Measurements from ENCODE around the gene ROBO2. TPM values are rescaled to one million over a fixed set of nuclear protein-coding genes. Genes with fewer than 3 reads are reported as not detected.

ROBO2 gene
- total RNA-seq, 1 experiment from 2014 or later, result not detected

GRCh38 chr3:77150759-77151158, 110.9 kb downstream of the ROBO2 start:
- Histone ChIP-seq H3K4me2 (ENCODE audit: low read length) (no peak overlapping the region), H3K9ac (ENCODE audit: low read length) (no peak overlapping the region), H4K20me1 (ENCODE audit: insufficient read depth) (no peaks in the 10 kb centered on the region), H3K4me1 (ENCODE audit: control insufficient read depth in 1 of 2, insufficient read depth in 2 of 2, low read length in 2 of 2) (no peaks in the 10 kb centered on the region), H3K79me2 (ENCODE audit: insufficient read depth, low read length) (no peaks in the 10 kb centered on the region), H3K9me2 (ENCODE audit: insufficient read depth) (no peaks in the 10 kb centered on the region), H3K36me3 (ENCODE audit: control insufficient read depth in 1 of 2, insufficient read depth in 2 of 2, low read length in 2 of 2) (no peaks in the 10 kb centered on the region), H3K4me3 (replicated peaks in 1 of 2; ENCODE audit: low read depth in 1 of 2, low read length in 2 of 2) (no peak overlapping the region), H3K9me3 (ENCODE audit: control insufficient read depth in 1 of 2, insufficient read depth in 1 of 2, low read depth in 1 of 2, low read length in 2 of 2) (peaks cover 4 to 21% of the 10 kb centered on the region in 2 experiments; a peak in 2 of 4 replicates), H3K27me3 (ENCODE audit: insufficient read depth, low read length) (no peaks in the 10 kb centered on the region), H2AFZ (ENCODE audit: low read depth, low read length, poor library complexity, severe bottlenecking) (no peak overlapping the region), H3K27ac (ENCODE audit: low read depth, low read length) (no peak overlapping the region)
- ChIA-PET RAD21 (ENCODE audit: low non-redundant PET in 1 of 2, low total read pairs in 2 of 2, uncharacterized antibody in 2 of 2, unreplicated experiment in 2 of 2) (no interaction called here), CTCF (no interaction called here), POLR2A (no interaction called here)
- no peak for TF ChIP-seq ELF1 (IDR thresholded peaks at IDR 0.05; ENCODE audit: borderline replicate concordance, low read depth)
- no peak for TF ChIP-seq POLR2AphosphoS5 (IDR thresholded peaks at IDR 0.05; ENCODE audit: low read depth, low read length)
- no peak for TF ChIP-seq EZH2 (IDR thresholded peaks at IDR 0.05)
- no peak for TF ChIP-seq REST (IDR thresholded peaks at IDR 0.05; ENCODE audit: low read depth)
- TF ChIP-seq ZFX (IDR thresholded peaks at IDR 0.05), result no peak
- no peak for TF ChIP-seq CBX3 (IDR thresholded peaks at IDR 0.05; ENCODE audit: low read depth)
- TF ChIP-seq POLR2A (IDR thresholded peaks at IDR 0.05; ENCODE audit: borderline replicate concordance, extremely low read depth, insufficient read depth, insufficient read length), result no peak
- TF ChIP-seq SP1 (IDR thresholded peaks at IDR 0.05; ENCODE audit: low read depth), result no peak
- no peak for TF ChIP-seq MAX (IDR thresholded peaks at IDR 0.05)
- no peak for TF ChIP-seq RAD21 (IDR thresholded peaks at IDR 0.05; ENCODE audit: low read depth)
- TF ChIP-seq FOSL1 (IDR thresholded peaks at IDR 0.05; ENCODE audit: low read depth), result no peak
- TF ChIP-seq TCF7L2 (IDR thresholded peaks at IDR 0.05; ENCODE audit: borderline replicate concordance, extremely low read depth, insufficient read depth, insufficient read length), result no peak
- TF ChIP-seq EGR1 (IDR thresholded peaks at IDR 0.05; ENCODE audit: low read depth), result no peak
- no peak for TF ChIP-seq YY1 (IDR thresholded peaks at IDR 0.05; ENCODE audit: extremely low read depth, insufficient replicate concordance, low read depth, low read length)
- TF ChIP-seq ATF3 (IDR thresholded peaks at IDR 0.05), result no peak
- TF ChIP-seq JUND (IDR thresholded peaks at IDR 0.05), result no peak
- no TSS peak for BruUV-seq (replicated peaks)
- no peak for ATAC-seq
- intact Hi-C loops (cut with micrococcal nuclease), result no loop called here
- DNase-seq (ENCODE audit: low read depth, low spot score), result no peak

All from HCT116 (cell line).